Measurements from ENCODE around the gene HEATR1. TPM values are rescaled to one million over a fixed set of nuclear protein-coding genes. Genes with fewer than 3 reads are reported as not detected.

The HEATR1 gene, protein sequence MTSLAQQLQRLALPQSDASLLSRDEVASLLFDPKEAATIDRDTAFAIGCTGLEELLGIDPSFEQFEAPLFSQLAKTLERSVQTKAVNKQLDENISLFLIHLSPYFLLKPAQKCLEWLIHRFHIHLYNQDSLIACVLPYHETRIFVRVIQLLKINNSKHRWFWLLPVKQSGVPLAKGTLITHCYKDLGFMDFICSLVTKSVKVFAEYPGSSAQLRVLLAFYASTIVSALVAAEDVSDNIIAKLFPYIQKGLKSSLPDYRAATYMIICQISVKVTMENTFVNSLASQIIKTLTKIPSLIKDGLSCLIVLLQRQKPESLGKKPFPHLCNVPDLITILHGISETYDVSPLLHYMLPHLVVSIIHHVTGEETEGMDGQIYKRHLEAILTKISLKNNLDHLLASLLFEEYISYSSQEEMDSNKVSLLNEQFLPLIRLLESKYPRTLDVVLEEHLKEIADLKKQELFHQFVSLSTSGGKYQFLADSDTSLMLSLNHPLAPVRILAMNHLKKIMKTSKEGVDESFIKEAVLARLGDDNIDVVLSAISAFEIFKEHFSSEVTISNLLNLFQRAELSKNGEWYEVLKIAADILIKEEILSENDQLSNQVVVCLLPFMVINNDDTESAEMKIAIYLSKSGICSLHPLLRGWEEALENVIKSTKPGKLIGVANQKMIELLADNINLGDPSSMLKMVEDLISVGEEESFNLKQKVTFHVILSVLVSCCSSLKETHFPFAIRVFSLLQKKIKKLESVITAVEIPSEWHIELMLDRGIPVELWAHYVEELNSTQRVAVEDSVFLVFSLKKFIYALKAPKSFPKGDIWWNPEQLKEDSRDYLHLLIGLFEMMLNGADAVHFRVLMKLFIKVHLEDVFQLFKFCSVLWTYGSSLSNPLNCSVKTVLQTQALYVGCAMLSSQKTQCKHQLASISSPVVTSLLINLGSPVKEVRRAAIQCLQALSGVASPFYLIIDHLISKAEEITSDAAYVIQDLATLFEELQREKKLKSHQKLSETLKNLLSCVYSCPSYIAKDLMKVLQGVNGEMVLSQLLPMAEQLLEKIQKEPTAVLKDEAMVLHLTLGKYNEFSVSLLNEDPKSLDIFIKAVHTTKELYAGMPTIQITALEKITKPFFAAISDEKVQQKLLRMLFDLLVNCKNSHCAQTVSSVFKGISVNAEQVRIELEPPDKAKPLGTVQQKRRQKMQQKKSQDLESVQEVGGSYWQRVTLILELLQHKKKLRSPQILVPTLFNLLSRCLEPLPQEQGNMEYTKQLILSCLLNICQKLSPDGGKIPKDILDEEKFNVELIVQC (N-terminal part only)
- 29.2 and 44.4 TPM in 2 replicates for total RNA-seq

DNA sequence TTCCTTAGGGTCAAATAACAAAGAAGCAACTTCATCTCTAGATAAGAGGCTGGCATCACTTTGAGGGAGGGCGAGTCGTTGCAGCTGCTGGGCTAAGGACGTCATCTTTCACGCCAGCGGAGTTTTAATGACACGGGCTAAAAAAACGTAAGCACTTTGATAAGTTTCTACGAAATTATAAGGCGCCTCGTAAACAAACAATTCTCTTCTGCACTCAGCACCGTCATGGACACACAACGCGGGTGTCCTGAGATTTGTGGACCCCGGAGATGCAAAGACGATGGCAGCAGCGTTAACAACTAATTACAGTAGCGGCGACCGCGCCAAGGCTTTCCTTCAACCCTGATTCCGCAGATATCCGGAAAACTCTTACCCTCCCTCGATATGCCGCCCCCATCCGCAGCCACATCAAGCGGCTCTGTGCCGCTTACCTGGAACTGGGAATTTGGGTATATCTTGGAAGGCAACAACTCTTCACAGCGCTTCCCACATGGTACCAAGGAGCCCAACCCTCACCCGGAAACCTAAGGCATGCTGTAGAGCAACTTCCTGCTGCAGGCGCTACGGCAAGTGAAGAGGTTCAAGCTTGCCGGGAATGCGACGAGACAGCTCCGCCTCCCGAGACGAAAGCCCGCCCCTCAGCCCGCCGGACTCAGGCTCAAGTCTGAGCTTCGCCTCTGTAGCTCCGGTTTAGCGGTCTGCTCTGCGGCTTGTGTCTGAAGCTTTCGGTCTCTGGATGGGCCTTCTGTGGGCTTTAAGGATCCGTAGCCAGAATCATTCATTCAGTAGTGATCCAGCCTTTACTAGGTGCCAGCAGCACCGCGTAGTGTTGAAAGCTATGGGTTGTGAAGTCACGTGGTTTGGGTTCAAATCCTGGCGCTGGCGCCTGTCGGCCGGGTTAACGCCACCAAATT is at the start of gene HEATR1:
TSS of gene HEATR1 (minus strand) at position 526 of the 914 bp plus-strand sequence. CDS start at position 105, 421 bp downstream.

DNA sequence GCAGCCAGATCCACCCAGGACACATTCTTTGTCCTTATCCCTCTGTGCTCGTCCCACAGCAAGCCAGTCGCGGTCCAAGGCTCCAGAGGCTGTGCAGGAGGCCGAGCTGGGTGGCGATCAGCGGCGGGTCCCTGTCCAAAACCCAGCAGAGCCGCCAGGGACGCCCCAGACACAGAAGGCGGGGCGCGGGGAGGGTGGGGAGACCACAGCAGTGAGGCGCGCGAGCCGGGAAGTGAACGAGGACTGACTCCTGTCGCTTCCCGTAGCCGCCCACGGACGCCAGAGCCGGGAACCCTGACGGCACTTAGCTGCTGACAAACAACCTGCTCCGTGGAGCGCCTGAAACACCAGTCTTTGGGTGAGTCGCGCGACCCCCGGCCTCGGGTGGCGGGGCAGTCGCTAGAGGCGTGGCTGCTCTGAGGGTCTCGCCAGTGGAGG is 80.6 kb downstream of the HEATR1 start, which contains the start of gene LGALS8:
TSS of gene LGALS8 (plus strand) at position 279 of the 438 bp plus-strand sequence. CDS start 2,089 bp downstream, outside the sequence.

Other genes starting within 250 kb of the HEATR1 start
- gene EDARADD, start 210.2 kb downstream of the HEATR1 start, total RNA-seq, result 0.07 TPM in 1 of 2 replicates, not detected in the other
- gene LGALS8, start 80.5 kb downstream of the HEATR1 start, total RNA-seq, result 86.3 and 103 TPM in 2 replicates
- 0.53 and 1.0 TPM in 2 replicates for gene ACTN2, start 82.0 kb upstream of the HEATR1 start, total RNA-seq
- gene MTR, start 190.8 kb upstream of the HEATR1 start, total RNA-seq, result 42.4 and 45.7 TPM in 2 replicates

Data from smooth muscle cell of the pulmonary artery (primary cell).